ENCODE measurements around the gene BRD1.

The BRD1 gene

DNA sequence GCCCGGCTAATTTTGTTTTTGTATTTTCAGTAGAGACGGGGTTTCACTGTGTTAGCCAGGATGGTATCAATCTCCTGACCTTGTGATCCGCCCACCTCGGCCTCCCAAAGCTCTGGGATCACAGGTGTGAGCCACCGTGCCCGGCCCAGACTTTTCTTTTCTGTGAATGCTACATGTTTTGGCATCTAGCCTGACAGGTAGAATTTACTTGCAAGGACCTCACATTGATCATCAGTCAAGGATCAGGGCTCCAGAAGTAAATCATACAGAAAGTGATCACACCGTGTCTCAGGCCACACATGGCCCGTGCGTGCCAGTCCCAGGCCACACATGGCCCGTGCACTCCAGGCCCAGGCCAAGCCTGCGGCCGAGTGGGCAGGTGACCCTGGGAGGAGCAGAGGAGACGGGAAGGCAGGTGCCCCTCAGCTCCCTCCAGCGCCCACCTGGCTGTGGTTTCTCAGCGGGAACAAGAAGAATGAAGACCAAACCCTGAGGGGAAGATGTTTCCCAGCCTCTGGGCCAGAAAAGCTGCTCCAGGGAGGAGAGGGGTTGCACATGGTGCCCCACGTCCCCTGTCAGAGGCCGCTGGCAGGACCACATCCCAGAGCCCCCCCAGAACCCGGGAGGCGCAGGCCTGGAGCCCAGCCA lies 76.2 kb downstream of the BRD1 start:
- no peak for DNase-seq (ENCODE audit: low read depth)

- no peak for DNase-seq (ENCODE audit: low read depth)
These were observed 77.7 kb downstream of the BRD1 start for GRCh38 chr22:49749885-49750510.

DNA sequence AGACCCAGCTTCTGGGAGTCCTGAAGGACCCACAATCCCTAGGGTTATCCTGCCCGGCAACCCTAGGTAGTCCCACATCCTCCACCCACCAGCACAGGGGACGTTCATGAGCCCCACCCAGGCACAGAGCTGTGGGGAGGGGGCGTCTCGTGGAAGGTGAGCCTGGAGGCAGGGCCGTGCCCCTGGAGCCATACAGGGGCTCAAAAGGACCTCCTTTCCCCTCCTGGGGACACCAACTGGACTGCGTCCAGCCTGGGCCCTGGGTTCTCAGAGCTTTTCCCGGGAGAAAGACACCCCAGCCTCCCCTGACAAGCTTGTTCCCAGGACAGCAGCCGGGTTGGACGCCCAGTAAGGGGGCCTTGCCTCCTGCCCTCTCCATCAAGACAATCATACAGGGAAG lies 78.4 kb downstream of the BRD1 start:
- DNase-seq (ENCODE audit: low read depth) = no peak

GRCh38 chr22:49748514-49748913 lies 79.2 kb downstream of the BRD1 start:
- DNase-seq (ENCODE audit: low read depth) = no peak

DNA sequence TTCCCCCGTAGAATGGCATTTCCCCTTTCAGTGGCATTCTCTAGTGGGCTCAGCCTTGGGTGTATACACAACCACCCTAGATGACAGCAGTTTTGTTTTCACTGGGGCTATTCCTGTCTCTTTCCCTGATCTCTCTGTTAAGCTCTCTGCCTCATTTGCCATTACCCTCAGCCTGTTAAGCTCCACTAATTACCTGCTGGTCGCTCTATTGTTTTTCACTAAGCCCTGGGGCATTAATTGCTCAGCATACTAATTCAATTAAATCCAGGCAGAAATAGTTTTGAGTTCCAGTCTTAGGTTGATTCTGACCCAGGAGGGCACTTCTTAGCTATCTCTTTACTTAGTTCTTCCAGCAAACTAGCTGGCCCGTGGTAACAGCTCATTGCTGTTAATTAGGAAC lies 80.0 kb downstream of the BRD1 start:
- DNase-seq (ENCODE audit: low read depth) = no peak

GRCh38 chr22:49747130-49747529 lies 80.5 kb downstream of the BRD1 start:
- no peak for DNase-seq (ENCODE audit: low read depth)

DNA sequence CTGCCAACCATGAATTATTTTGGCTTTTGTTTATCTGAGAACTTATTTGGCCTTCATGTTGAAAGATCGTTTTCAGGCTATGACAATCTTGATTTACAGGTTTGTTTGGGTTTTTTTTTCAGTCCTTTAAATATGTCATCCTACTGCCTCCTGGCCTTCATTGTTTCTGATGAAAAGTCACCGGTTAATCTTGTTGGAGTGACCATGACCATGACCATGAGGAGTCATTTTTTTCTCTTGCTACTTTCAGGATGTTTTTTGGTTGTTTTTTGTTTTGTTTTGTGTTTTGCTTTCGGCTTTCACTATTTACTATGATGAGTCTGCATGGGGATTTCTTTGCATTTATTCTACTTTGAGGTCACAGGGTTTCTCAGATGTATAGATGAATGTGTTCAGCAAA lies 81.6 kb downstream of the BRD1 start:
- no peak for DNase-seq (ENCODE audit: low read depth)

DNA sequence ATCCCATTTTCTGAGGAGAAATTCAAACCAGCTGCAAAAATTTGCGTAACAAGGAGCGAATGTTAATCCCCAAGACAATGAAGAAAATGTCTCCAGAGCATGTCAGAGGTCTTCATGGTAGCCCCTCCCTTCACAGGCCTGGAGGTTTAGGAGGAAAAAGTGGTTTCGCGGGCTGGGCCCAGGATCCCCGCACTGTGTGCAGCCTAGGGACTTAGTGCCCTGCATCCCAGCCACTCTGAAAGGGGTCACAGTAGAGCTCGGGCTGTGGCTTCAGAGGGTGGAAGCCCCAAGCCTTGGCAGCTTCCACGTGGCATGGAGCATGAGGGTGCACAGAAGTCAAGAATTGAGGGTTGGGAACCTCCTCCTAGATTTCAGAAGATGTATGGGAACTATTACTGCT lies 87.4 kb downstream of the BRD1 start:
- DNase-seq (ENCODE audit: low read depth) = no peak

GRCh38 chr22:49739138-49739537 lies 88.5 kb downstream of the BRD1 start:
- DNase-seq (ENCODE audit: low read depth) = no peak

DNA sequence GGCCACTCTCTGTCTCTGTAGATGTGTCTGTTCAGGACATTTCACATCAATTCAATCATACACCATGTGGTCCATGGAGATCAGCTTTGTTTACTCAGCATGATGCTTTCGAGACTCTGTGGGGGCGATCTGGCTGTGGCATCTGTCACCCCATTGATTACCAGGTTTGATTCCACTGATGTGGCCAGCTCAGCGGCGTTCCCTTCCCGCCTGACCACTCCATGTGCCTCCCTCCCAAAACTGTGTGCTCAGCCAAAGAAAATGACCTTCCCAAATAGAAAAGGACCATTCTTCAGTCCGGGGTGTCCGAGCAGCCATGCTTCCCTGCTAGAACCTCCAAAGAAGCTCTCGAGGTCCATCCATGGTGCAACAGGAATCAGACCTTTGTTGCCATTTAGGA lies 89.1 kb downstream of the BRD1 start:
- DNase-seq (ENCODE audit: low read depth) = no peak

GRCh38 chr22:49738006-49738405 lies 89.7 kb downstream of the BRD1 start:
- no peak for DNase-seq (ENCODE audit: low read depth)

GRCh38 chr22:49737101-49737551 lies 90.5 kb downstream of the BRD1 start:
- DNase-seq (ENCODE audit: low read depth) = no peak

GRCh38 chr22:49736538-49736937 lies 91.1 kb downstream of the BRD1 start:
- no peak for DNase-seq (ENCODE audit: low read depth)

GRCh38 chr22:49735901-49736421 lies 91.7 kb downstream of the BRD1 start:
- DNase-seq (ENCODE audit: low read depth) = no peak

- no peak for DNase-seq (ENCODE audit: low read depth)
These were observed 92.2 kb downstream of the BRD1 start for GRCh38 chr22:49735411-49735900.

- DNase-seq (ENCODE audit: low read depth) = no peak
These were observed 92.8 kb downstream of the BRD1 start for GRCh38 chr22:49734882-49735281.

- DNase-seq (ENCODE audit: low read depth) = no peak
These were observed 93.3 kb downstream of the BRD1 start for GRCh38 chr22:49734390-49734789.

DNA sequence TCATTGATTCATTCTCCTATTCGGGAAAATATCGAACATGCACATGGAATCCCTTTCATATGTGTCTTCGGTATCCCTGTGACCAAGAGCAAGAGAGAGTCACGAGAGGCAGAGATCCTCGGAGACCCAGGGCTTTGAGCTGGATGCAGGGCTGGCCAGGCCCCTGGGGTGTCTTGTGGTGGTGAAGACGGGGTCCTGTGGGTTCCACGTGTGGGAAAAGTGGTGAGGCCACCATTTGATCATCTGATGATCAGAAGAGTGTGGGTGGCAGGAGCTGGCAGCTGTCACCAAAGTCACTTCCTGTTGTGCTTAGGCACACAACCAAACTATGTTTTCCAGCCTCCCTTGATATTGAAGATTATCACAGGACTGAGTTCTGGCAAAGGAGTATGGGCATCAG lies 94.0 kb downstream of the BRD1 start:
- no peak for DNase-seq (ENCODE audit: low read depth)

DNA sequence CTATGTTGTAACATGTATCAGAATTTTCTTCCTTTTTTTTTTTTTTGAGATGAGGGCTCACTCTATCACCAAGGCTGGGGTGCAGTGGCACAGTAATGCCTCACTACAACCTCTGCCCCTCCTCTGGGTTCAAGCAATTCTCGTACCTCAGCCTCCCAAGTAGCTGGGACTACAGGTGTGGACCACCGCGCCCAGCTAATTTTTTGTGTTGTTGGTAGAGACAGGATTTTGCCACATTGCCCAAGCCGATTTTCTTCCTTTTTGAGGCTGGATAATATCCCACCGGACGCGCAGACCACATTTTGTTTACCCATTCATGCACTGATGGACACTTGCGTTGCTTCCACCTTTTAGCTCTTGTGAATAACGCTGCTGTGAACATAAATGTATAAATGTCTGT lies 97.0 kb downstream of the BRD1 start:
- no peak for DNase-seq (ENCODE audit: low read depth)

DNA sequence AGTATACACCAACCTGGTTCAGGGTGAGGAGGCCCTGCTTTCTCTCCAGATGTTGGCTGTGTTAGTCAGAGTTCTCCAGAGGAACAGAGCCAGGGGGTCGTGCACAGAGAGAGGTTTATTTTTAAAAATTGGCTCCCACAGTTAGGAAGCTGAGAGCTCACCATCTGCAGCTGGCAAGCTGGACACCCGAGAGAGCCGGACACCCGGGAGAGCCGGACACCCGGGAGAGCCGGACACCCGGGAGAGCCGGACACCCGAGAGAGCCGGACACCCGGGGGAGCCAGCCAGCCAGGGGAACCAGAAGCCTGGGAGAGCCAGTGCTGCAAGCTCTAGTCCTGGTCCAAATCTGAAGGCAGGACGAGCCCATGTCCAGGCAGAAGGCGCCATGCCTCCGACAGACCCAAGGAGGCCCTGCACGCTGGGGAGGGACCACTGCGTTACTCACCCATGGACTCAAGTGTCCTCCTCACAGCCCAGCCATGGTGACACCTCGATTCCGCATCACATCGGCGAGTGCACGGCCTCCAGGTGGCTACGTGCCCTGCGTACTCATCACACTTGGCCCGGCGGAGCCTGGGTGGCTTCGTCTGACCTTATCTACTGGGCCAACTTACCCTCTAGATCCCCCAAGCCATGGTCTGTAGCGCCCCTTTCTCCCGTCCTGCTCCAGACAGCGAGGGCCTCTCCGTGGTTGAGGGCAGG lies 99.0 kb downstream of the BRD1 start:
- no peak for DNase-seq (ENCODE audit: low read depth)

GRCh38 chr22:49727881-49728569 lies 99.6 kb downstream of the BRD1 start:
- no peak for DNase-seq (ENCODE audit: low read depth)

DNA sequence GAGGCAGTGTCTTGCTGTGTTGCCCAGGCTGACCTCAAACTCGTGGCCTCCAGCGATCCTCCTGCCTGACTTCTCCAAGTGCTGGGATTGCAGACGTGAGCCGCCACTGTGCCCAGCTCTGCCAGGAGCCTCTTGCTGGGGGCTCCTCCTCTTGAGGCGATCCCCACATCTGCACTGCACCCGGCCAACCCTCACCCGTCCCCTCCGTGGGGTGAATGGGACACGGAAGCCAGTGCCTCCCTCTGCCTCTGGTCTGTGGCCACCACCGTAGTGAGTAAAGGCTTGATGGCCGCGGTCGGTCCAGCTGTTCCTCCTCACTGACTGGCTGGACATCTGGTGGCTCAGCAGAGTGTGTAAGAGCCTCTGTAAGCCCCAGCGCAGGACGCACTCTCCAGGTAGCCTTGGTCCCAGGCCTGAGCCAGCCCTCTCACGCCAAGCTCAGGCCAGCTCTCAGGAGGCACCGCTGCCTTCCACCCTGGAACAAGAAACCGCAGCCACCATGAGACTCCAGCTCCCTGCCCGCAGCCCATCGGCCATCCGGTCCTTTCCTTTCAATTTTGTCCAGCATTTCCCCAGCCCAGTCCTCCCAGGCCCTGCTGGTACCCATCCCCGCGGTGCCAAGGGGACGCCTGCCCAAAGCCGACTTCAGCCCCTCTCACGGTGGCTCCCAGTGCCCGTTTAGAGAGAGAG lies 100.3 kb downstream of the BRD1 start:
- DNase-seq (ENCODE audit: low read depth) = no peak
